ENCODE results near the gene TXLNA.
A peak's percentile ranks its signal among the peaks of the same experiment; 100 is the strongest.
"Not testable (repeated sequence)": the region's sequence is repeated elsewhere in the genome, so short reads cannot be mapped to it uniquely, and the experiment has no call there.

Gene TXLNA

GRCh38 chr1:32179443-32180185 is at the start of gene TXLNA:
TSS of gene TXLNA (plus strand) at chr1:32179675. CDS start at chr1:32180346, 671 bp downstream.
- Mint-ChIP-seq H3K9me3 (no peaks in the 10 kb centered on the region), H3K36me3 (peaks cover 12% of the 10 kb centered on the region)
- peak; percentile 89 for ATAC-seq (ENCODE audit: low read depth)

GRCh38 chr1:32133950-32134280 is 45.6 kb upstream of the TXLNA start:
- not testable (repeated sequence) for H3K9me3 Mint-ChIP-seq; H3K27me3 Mint-ChIP-seq; DNase-seq (ENCODE audit: low spot score in 2 of 2); ATAC-seq (ENCODE audit: low read depth); H3K27ac Mint-ChIP-seq; H3K4me3 Mint-ChIP-seq
- Mint-ChIP-seq H3K36me3 (peaks cover 15% of the 10 kb centered on the region), H3K4me1 (peaks cover 12% of the 10 kb centered on the region)

More at GRCh38 chr1:32179443-32180185, at the start of gene TXLNA:
- H3K4me1 Mint-ChIP-seq, result peaks cover 30% of the 10 kb centered on the region
- H3K4me3 Mint-ChIP-seq, result peak within 1 kb of the TSS; percentile 88
- peak; percentile 83 to 85 for DNase-seq (ENCODE audit: low spot score in 2 of 2)
- H3K27me3 Mint-ChIP-seq, result no peaks in the 10 kb centered on the region
- peak within 1 kb of the TSS; percentile 97 for H3K27ac Mint-ChIP-seq

- Mint-ChIP-seq H3K27ac (peak overlapping the region; percentile 36), H3K4me1 (peaks cover 19% of the 10 kb centered on the region), H3K27me3 (no peaks in the 10 kb centered on the region), H3K4me3 (no peak overlapping the region), H3K9me3 (no peaks in the 10 kb centered on the region), H3K36me3 (peaks cover 17% of the 10 kb centered on the region)
- DNase-seq (ENCODE audit: low spot score in 2 of 2) (no peak), ATAC-seq (ENCODE audit: low read depth) (no peak)
Observed at GRCh38 chr1:32137111-32137510, 42.4 kb upstream of the TXLNA start.

- H3K36me3 Mint-ChIP-seq, result peaks cover 14% of the 10 kb centered on the region
- peak overlapping the region; percentile 11 for H3K27ac Mint-ChIP-seq
- no peaks in the 10 kb centered on the region for H3K9me3 Mint-ChIP-seq
- no peak overlapping the region for H3K4me3 Mint-ChIP-seq
- H3K4me1 Mint-ChIP-seq, result peaks cover 25% of the 10 kb centered on the region
- H3K27me3 Mint-ChIP-seq, result no peaks in the 10 kb centered on the region
- ATAC-seq (ENCODE audit: low read depth), result no peak
- no peak for DNase-seq (ENCODE audit: low spot score in 2 of 2)
Observed at GRCh38 chr1:32138965-32139364, 40.5 kb upstream of the TXLNA start.

- H3K36me3 Mint-ChIP-seq, result peaks cover 10% of the 10 kb centered on the region
- ATAC-seq (ENCODE audit: low read depth), result no peak
Observed at GRCh38 chr1:32142446-32143301, 36.8 kb upstream of the TXLNA start.

GRCh38 chr1:32143302-32143695 is 36.2 kb upstream of the TXLNA start:
- Mint-ChIP-seq H3K36me3 (peaks cover 14% of the 10 kb centered on the region), H3K4me1 (peaks cover 25% of the 10 kb centered on the region)
- DNase-seq (ENCODE audit: low spot score in 2 of 2); H3K9me3 Mint-ChIP-seq; ATAC-seq (ENCODE audit: low read depth); H3K27ac Mint-ChIP-seq; H3K27me3 Mint-ChIP-seq; H3K4me3 Mint-ChIP-seq: not testable (repeated sequence)

More at GRCh38 chr1:32142446-32143301, 36.8 kb upstream of the TXLNA start:
- no peaks in the 10 kb centered on the region for H3K9me3 Mint-ChIP-seq
- no peak for DNase-seq (ENCODE audit: low spot score in 2 of 2)
- no peak overlapping the region for H3K4me3 Mint-ChIP-seq
- no peak overlapping the region for H3K27ac Mint-ChIP-seq
- peaks cover 25% of the 10 kb centered on the region for H3K4me1 Mint-ChIP-seq
- H3K27me3 Mint-ChIP-seq, result no peaks in the 10 kb centered on the region

- DNase-seq (ENCODE audit: low spot score in 2 of 2), result no peak
- Mint-ChIP-seq H3K27ac (no peak overlapping the region), H3K9me3 (peaks cover 2% of the 10 kb centered on the region), H3K27me3 (no peaks in the 10 kb centered on the region), H3K4me1 (peaks cover 20% of the 10 kb centered on the region), H3K36me3 (peaks cover 18% of the 10 kb centered on the region), H3K4me3 (no peak overlapping the region)
- no peak for ATAC-seq (ENCODE audit: low read depth)
Observed at GRCh38 chr1:32144033-32144432, 35.4 kb upstream of the TXLNA start.

- ATAC-seq (ENCODE audit: low read depth); H3K9me3 Mint-ChIP-seq; H3K27ac Mint-ChIP-seq; H3K4me3 Mint-ChIP-seq; DNase-seq (ENCODE audit: low spot score in 2 of 2); H3K27me3 Mint-ChIP-seq: not testable (repeated sequence)
- Mint-ChIP-seq H3K36me3 (peaks cover 24% of the 10 kb centered on the region), H3K4me1 (peaks cover 13% of the 10 kb centered on the region)
Observed at GRCh38 chr1:32147799-32148198, 31.7 kb upstream of the TXLNA start.

GRCh38 chr1:32150847-32151246 is 28.6 kb upstream of the TXLNA start:
- no peak for DNase-seq (ENCODE audit: low spot score in 2 of 2)
- ATAC-seq (ENCODE audit: low read depth), result no peak
- Mint-ChIP-seq H3K9me3 (peaks cover 3% of the 10 kb centered on the region), H3K27me3 (no peaks in the 10 kb centered on the region), H3K4me1 (peaks cover 7% of the 10 kb centered on the region), H3K27ac (no peak overlapping the region), H3K36me3 (peaks cover 27% of the 10 kb centered on the region), H3K4me3 (no peak overlapping the region)

- Mint-ChIP-seq H3K36me3 (peaks cover 32% of the 10 kb centered on the region), H3K4me1 (peaks cover 5% of the 10 kb centered on the region), H3K27ac (no peak overlapping the region), H3K27me3 (no peaks in the 10 kb centered on the region), H3K9me3 (peaks cover 3% of the 10 kb centered on the region), H3K4me3 (no peak overlapping the region)
- ATAC-seq (ENCODE audit: low read depth) (no peak), DNase-seq (ENCODE audit: low spot score in 2 of 2) (no peak)
Observed at GRCh38 chr1:32151319-32151787, 28.1 kb upstream of the TXLNA start.

GRCh38 chr1:32159189-32159588 is 20.3 kb upstream of the TXLNA start:
- Mint-ChIP-seq H3K9me3 (no peaks in the 10 kb centered on the region), H3K36me3 (peaks cover 43% of the 10 kb centered on the region), H3K27me3 (no peaks in the 10 kb centered on the region), H3K4me1 (peaks cover 2% of the 10 kb centered on the region), H3K27ac (no peak overlapping the region), H3K4me3 (no peak overlapping the region)
- ATAC-seq (ENCODE audit: low read depth), result no peak
- no peak for DNase-seq (ENCODE audit: low spot score in 2 of 2)

- no peaks in the 10 kb centered on the region for H3K27me3 Mint-ChIP-seq
- peaks cover 46% of the 10 kb centered on the region for H3K36me3 Mint-ChIP-seq
- ATAC-seq (ENCODE audit: low read depth) (no peak), DNase-seq (ENCODE audit: low spot score in 2 of 2) (no peak)
- no peaks in the 10 kb centered on the region for H3K9me3 Mint-ChIP-seq
- no peaks in the 10 kb centered on the region for H3K4me1 Mint-ChIP-seq
- H3K27ac Mint-ChIP-seq, result no peak overlapping the region
- no peak overlapping the region for H3K4me3 Mint-ChIP-seq
Observed at GRCh38 chr1:32163405-32163804, 16.1 kb upstream of the TXLNA start.

- ATAC-seq (ENCODE audit: low read depth), result not testable (repeated sequence)
- H3K36me3 Mint-ChIP-seq, result peaks cover 46% of the 10 kb centered on the region
Observed at GRCh38 chr1:32165633-32166032, 13.8 kb upstream of the TXLNA start.

GRCh38 chr1:32170991-32171390 is 8.5 kb upstream of the TXLNA start:
- H3K36me3 Mint-ChIP-seq, result peaks cover 35% of the 10 kb centered on the region
- no peaks in the 10 kb centered on the region for H3K27me3 Mint-ChIP-seq
- ATAC-seq (ENCODE audit: low read depth), result no peak

More at GRCh38 chr1:32165633-32166032, 13.8 kb upstream of the TXLNA start:
- DNase-seq (ENCODE audit: low spot score in 2 of 2); H3K27ac Mint-ChIP-seq; H3K4me1 Mint-ChIP-seq; H3K9me3 Mint-ChIP-seq; H3K27me3 Mint-ChIP-seq; H3K4me3 Mint-ChIP-seq: not testable (repeated sequence)

More at GRCh38 chr1:32170991-32171390, 8.5 kb upstream of the TXLNA start:
- H3K4me3 Mint-ChIP-seq, result no peak overlapping the region
- no peak overlapping the region for H3K27ac Mint-ChIP-seq
- H3K9me3 Mint-ChIP-seq, result no peaks in the 10 kb centered on the region
- no peak for DNase-seq (ENCODE audit: low spot score in 2 of 2)
- peaks cover 2% of the 10 kb centered on the region for H3K4me1 Mint-ChIP-seq
